Muscle layer of colon (tissue), 2 donors: ENCODE data around the gene PDPK1.

Experiments used
- H3K27ac ChIP-seq: one replicate; pipeline ENCODE4 v1.7.0; 2013; ENCODE audit warnings: low read depth, mild to moderate bottlenecking, low read length, moderate library complexity
- H3K27me3 ChIP-seq, 2 donors: one replicate each; pipeline ENCODE4 v1.7.0; 2013; ENCODE audit warnings: low read length in 2 of 2, mild to moderate bottlenecking in 2 of 2; ENCODE audit not compliant: insufficient read depth in 2 of 2, control insufficient read depth in 1 of 2
- H3K36me3 ChIP-seq: one replicate; pipeline ENCODE4 v1.7.0; 2013; ENCODE audit warnings: mild to moderate bottlenecking, low read length; ENCODE audit not compliant: insufficient read depth
- H3K4me1 ChIP-seq: one replicate; pipeline ENCODE4 v1.7.0; 2013; ENCODE audit warnings: mild to moderate bottlenecking, low read length; ENCODE audit not compliant: insufficient read depth
- H3K4me3 ChIP-seq, 2 donors: one replicate each; pipeline ENCODE4 v1.7.0; 2013; ENCODE audit warnings: low read length in 2 of 2, low read depth in 1 of 2, mild to moderate bottlenecking in 1 of 2, moderate library complexity in 1 of 2
- H3K9ac ChIP-seq: one replicate; pipeline ENCODE4 v1.7.0; 2013; ENCODE audit warnings: low read length
- H3K9me3 ChIP-seq: one replicate; pipeline ENCODE4 v1.7.0; 2013; ENCODE audit warnings: mild to moderate bottlenecking, low read length
- donor health status: abdominal sarcoma.
- donor health status: Adenocarcinoma of cecum.

PDPK1 gene

DNA sequence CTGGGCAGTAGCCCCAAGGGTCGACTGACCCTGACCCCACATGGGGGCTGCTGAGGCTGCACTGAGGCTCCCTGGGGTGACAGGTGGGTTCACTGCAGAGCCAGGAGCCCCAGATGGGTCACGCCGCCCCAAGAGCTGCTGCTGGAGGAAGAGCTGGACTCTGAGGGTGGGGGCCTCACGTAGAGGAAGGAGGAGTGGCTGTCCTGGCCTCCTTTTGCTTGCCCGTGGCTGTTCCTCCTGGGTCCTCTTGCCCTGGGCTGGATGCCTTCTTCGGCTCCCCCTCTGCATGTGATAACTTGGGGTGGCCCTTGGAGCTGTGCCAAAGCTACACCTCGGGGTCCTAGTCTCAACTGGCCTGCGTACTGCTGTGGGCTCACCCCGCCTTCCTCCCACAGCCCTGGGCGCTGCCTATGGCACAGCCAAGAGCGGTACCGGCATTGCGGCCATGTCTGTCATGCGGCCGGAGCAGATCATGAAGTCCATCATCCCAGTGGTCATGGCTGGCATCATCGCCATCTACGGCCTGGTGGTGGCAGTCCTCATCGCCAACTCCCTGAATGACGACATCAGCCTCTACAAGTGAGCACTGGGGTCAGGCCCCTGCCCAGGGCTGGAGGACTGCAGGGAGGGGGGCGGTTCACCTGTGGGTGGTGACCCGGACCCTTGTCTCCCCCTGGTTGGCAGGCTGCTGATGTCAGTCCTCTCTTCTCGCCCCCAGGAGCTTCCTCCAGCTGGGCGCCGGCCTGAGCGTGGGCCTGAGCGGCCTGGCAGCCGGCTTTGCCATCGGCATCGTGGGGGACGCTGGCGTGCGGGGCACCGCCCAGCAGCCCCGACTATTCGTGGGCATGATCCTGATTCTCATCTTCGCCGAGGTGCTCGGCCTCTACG lies 18.8 kb upstream of the PDPK1 start:
- Histone ChIP-seq H3K36me3 (peaks cover 14% of the 10 kb centered on the region), H3K27me3 (no peaks in the 10 kb centered on the region), H3K9me3 (no peaks in the 10 kb centered on the region), H3K27ac (peak overlapping the region; percentile 64), H3K4me3 (peak overlapping the region in 1 of 2 donors; percentile 10), H3K9ac (no peak overlapping the region), H3K4me1 (peaks cover 56% of the 10 kb centered on the region)

DNA sequence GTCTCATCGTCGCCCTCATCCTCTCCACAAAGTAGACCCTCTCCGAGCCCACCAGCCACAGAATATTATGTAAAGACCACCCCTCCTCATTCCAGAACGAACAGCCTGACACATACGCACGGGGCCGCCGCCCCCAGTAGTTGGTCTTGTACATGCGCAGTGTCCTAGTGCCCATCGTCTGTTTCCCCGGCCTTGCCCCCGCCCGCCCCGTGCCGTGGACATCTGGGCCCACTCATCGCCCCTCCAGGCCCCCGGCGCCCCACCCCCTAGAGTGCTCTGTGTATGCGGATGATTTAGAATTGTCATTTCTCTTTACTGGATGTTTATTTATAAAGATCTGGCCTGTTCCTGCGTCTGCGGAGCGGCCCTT lies 18.1 kb upstream of the PDPK1 start:
- Histone ChIP-seq H3K36me3 (peaks cover 21% of the 10 kb centered on the region), H3K9me3 (no peaks in the 10 kb centered on the region), H3K27me3 (no peaks in the 10 kb centered on the region), H3K27ac (peak overlapping the region; percentile 64), H3K4me1 (peaks cover 56% of the 10 kb centered on the region), H3K9ac (no peak overlapping the region), H3K4me3 (no peak overlapping the region)

DNA sequence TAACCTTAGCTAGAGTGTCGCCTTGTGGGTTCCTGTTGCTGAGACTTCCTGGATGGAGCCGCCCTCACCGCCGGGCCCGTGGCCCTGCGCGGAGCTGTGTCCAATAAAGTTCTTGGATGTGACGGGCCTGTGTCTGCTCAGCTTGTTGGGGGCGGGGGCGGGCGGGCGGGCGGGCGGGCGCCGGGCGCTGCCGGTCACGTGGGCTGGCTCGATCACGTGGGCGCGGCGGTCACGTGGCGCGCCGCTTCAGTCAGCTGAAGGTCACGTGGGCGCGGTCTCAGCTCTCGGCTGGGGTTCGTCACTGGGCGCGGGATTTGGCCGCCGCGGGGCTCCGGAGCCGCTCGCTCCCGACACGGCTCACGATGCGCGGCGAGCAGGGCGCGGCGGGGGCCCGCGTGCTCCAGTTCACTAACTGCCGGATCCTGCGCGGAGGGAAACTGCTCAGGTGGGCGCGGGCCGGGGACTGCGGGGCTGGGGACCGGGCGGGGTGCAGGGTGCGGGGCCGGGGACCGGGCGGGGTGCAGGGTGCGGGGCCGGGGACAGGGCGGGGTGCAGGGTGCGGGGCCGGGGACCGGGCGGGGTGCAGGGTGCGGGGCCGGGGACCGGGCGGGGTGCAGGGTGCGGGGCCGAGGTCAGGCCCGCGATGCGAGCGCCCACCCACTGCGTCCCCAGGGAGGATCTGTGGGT lies 17.6 kb upstream of the PDPK1 start, which contains the start of gene AMDHD2:
AMDHD2 (plus strand) TSS at position 275 of the 687 bp plus-strand sequence; CDS start at position 363, 88 bp downstream.
- H3K36me3 ChIP-seq, result peaks cover 23% of the 10 kb centered on the region
- H3K27ac ChIP-seq, result peak within 1 kb of the TSS; percentile 64
- H3K4me1 ChIP-seq, result peaks cover 52% of the 10 kb centered on the region
- H3K9me3 ChIP-seq, result no peaks in the 10 kb centered on the region
- H3K9ac ChIP-seq, result peak within 1 kb of the TSS; percentile 39
- H3K27me3 ChIP-seq, result no peaks in the 10 kb centered on the region
- peak within 1 kb of the TSS; percentile 37 to 55 for H3K4me3 ChIP-seq

DNA sequence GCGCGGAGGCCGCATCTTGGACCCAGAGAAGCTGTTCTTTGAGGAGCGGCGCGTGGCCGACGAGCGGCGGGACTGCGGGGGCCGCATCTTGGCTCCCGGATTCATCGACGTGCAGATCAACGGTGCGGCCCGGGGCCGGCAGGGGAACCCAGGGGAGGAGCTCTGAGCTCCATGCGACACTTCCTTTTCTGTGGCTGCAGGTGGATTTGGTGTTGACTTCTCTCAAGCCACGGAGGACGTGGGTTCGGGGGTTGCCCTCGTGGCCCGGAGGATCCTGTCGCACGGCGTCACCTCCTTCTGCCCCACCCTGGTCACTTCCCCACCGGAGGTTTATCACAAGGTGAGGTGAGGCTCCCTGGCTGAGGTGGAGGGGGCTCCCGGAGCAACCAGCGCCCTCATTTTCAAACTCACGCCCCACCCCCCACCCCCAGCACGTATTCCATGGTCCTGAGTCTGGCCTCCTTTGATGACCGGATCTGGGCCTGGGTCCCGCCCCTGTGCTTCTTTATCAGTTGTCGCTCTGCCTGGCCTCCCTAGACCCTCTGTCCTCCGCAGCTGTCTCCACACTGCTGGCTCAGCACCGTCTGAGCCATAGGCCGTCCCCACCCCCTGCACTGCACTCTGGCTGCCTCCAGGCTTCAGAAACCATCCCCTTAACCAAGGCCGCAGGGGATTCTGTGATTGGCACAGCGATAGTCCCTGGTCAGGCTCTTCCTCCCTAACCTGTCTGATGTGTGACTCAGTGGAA lies 16.9 kb upstream of the PDPK1 start:
- Histone ChIP-seq H3K4me3 (peak overlapping the region; percentile 37 to 55), H3K36me3 (peaks cover 23% of the 10 kb centered on the region), H3K9me3 (no peaks in the 10 kb centered on the region), H3K27ac (no peak overlapping the region), H3K4me1 (peaks cover 45% of the 10 kb centered on the region), H3K27me3 (no peaks in the 10 kb centered on the region), H3K9ac (peak overlapping the region; percentile 39)

DNA sequence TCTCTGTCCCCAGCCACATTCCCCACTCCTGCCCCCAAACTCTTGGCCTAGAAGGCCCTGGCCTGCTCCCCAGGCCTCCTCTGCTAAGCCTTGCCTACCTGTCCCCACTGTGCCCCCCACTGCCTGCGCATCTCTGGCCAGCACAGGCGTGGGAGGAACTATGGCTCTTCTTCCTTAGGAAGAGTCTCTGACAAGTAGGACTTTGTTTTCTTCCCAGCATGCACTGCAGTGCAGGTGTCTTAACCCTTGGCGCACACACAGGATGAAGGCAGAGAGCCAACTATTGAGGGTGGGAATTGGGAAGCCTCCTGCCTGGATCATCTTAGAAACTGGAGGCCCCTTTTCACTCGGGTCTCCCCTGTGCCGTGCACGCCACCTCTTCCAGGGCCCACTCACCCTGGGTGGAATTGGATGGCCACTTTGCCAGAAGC lies 14.0 kb upstream of the PDPK1 start:
- Histone ChIP-seq H3K9me3 (no peaks in the 10 kb centered on the region), H3K36me3 (peaks cover 27% of the 10 kb centered on the region), H3K9ac (no peak overlapping the region), H3K4me1 (peaks cover 16% of the 10 kb centered on the region), H3K27ac (no peak overlapping the region), H3K4me3 (no peak overlapping the region), H3K27me3 (no peaks in the 10 kb centered on the region)

DNA sequence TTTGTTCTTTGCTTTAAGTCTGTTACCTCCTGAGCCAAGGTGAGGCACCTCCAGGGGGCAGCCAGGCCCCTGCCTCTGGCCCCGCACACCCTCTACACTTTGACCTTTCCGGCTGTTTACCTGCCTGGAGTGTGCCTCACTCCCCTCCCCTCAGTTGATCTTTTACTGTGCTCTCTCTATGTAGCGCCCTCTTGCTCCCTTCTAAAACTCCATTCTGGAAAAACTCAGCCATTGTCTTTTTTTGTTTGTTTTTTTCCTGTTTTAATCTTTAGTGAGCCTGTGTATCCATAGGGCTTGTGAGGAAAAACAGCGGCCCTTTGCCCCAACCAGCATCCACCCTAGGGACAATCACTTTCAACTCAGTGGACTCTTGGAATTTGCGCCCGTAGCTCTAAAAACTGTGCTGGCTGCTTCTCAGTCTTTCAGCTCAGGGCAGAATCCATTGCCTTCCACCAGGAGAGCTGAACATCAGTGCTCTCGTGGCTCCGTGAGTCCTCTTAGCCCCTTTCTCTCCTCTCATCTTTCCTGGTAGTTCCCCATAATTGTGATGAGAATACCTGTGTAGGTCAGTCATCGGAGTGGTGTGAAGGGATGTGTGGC lies 13.4 kb upstream of the PDPK1 start:
- H3K4me3 ChIP-seq, result no peak overlapping the region
- H3K27ac ChIP-seq, result no peak overlapping the region
- H3K27me3 ChIP-seq, result no peaks in the 10 kb centered on the region
- no peak overlapping the region for H3K9ac ChIP-seq
- peaks cover 28% of the 10 kb centered on the region for H3K36me3 ChIP-seq
- peaks cover 10% of the 10 kb centered on the region for H3K4me1 ChIP-seq
- H3K9me3 ChIP-seq, result no peaks in the 10 kb centered on the region

DNA sequence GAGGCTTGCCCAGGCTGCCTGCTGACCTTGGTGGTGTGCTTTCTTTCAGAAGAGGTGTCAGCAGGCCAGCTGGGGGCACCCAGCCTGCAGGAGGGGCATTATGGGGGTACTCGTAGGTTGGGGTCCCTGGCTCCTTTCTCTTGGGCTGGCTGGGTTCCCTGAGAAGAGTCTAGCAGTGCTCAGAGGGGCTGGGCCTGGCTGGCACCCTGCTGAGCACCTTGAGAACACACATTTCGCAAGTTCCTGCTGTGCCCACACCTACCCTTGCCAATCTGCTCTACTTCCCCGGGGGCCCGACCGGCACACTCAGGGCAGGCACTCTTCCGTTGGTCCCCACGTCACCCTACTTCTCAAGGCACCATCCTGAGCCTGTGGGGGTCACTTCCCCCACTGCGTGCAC lies 11.7 kb upstream of the PDPK1 start:
- H3K36me3 ChIP-seq, result peaks cover 38% of the 10 kb centered on the region
- H3K9me3 ChIP-seq, result no peaks in the 10 kb centered on the region
- no peak overlapping the region for H3K9ac ChIP-seq
- H3K4me3 ChIP-seq, result no peak overlapping the region
- H3K4me1 ChIP-seq, result peaks cover 6% of the 10 kb centered on the region
- H3K27me3 ChIP-seq, result no peaks in the 10 kb centered on the region
- no peak overlapping the region for H3K27ac ChIP-seq

DNA sequence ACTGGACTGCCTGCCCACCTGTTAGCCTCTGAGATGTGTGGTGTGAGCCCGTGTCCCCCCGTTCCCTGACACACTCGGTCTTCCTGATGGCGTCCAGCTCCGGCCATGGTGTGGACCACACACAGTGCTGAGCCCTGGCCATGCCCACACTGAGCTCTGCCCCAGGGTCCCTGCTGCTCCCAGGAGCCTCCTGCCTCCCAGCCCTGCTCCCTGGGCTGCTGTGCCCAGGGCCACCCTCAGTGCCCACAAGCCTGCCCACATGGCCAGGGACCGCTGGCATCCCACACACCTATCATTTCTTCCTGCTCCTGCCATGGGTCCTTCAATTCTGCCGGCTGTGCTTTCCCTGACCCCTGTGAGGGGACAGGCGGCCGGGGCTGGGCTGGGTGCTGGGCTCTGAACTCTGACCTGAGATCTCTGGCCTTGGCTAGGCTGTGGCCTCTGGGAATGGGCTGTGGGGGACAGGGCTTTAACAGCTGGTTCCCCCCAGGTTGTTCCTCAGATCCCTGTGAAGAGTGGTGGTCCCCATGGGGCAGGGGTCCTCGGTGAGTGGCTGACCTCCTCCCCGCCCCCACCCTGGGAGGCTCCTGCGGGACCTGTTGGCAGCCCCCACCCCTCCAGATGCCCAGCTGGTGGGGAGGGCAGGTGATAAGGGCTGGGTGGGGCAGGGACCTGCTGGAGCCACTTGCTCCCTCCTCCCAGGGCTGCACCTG lies 10.6 kb upstream of the PDPK1 start:
- Histone ChIP-seq H3K9me3 (no peaks in the 10 kb centered on the region), H3K9ac (no peak overlapping the region), H3K27me3 (no peaks in the 10 kb centered on the region), H3K27ac (no peak overlapping the region), H3K4me1 (peaks cover 5% of the 10 kb centered on the region), H3K36me3 (peaks cover 38% of the 10 kb centered on the region), H3K4me3 (no peak overlapping the region)

DNA sequence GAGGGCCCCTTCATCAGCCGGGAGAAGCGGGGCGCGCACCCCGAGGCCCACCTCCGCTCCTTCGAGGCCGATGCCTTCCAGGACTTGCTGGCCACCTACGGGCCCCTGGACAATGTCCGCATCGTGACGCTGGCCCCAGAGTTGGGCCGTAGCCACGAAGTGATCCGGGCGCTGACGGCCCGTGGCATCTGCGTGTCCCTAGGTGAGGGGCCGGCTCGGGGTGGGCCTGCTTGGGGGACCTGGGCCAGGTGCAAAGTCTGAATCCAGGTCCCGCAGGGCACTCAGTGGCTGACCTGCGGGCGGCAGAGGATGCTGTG lies 10.1 kb upstream of the PDPK1 start:
- Histone ChIP-seq H3K36me3 (peaks cover 38% of the 10 kb centered on the region), H3K4me1 (peaks cover 5% of the 10 kb centered on the region), H3K9me3 (no peaks in the 10 kb centered on the region), H3K4me3 (no peak overlapping the region), H3K27me3 (no peaks in the 10 kb centered on the region), H3K9ac (no peak overlapping the region), H3K27ac (no peak overlapping the region)

DNA sequence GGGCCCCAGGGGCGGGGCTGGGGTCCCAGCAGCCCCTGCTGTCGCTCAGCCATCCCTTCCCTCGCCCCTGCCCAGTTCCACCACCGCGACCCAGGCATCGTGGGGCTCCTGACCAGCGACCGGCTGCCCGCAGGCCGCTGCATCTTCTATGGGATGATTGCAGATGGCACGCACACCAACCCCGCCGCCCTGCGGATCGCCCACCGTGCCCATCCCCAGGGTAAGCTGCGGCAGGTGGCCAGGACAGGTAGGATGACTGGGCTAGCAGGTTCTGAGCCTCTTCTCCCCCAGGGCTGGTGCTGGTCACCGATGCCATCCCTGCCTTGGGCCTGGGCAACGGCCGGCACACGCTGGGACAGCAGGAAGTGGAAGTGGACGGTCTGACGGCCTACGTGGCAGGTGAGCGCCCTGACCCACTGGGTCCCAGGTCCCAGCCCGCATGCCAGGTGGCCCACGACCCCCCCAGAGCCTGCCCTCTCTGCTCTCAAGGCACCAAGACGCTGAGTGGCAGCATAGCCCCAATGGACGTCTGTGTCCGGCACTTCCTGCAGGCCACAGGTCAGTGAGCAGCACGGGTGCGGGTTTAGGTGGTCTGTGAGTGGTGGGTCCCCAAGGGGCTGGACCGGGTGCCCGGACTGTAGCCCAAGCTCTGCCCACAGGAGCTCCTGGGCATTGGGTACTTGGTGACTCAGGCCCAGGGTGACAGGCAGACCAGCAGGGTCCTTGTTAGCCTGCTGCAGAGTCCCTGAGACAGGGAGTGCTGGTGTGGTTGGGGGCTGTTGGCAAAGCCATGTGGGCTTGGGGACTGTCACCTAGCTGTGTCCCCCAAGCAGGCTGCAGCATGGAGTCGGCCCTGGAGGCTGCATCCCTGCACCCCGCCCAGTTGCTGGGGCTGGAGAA lies 9.4 kb upstream of the PDPK1 start:
- Histone ChIP-seq H3K27ac (no peak overlapping the region), H3K9me3 (no peaks in the 10 kb centered on the region), H3K27me3 (no peaks in the 10 kb centered on the region), H3K36me3 (peaks cover 33% of the 10 kb centered on the region), H3K9ac (no peak overlapping the region), H3K4me3 (no peak overlapping the region), H3K4me1 (peaks cover 5% of the 10 kb centered on the region)
